ACC112 (cell line): ENCODE data around the gene SLC25A21.
"Not testable (repeated sequence)": the region's sequence is repeated elsewhere in the genome, so short reads cannot be mapped to it uniquely, and the experiment has no call there.

Experiments
- H2AFZ ChIP-seq: fragments of 200-600 bp; sonication (generic); one replicate; pipeline ENCODE4 v1.6.0; 2017; ENCODE audit warnings: antibody characterized with exemption, low read length; ENCODE audit not compliant: unreplicated experiment
- H3K27ac ChIP-seq: fragments of 200-600 bp; sonication (generic); 2 replicates; pipeline ENCODE4 v1.5.1; 2014; ENCODE audit warnings: low read depth, mild to moderate bottlenecking, antibody characterized with exemption, low read length, moderate library complexity
- H3K27me3 ChIP-seq: fragments of 200-600 bp; sonication (generic); 2 replicates; pipeline ENCODE4 v1.6.1; 2014; ENCODE audit warnings: mild to moderate bottlenecking, antibody characterized with exemption, low read length, moderate library complexity, mixed read lengths; ENCODE audit not compliant: insufficient read depth
- H3K36me3 ChIP-seq: fragments of 200-600 bp; sonication (generic); 2 replicates; pipeline ENCODE4 v1.6.1; 2016; ENCODE audit warnings: mild to moderate bottlenecking, antibody characterized with exemption, low read length, moderate library complexity, mixed read lengths; ENCODE audit not compliant: insufficient read depth
- H3K4me1 ChIP-seq: fragments of 200-600 bp; sonication (generic); one replicate; pipeline ENCODE4 v1.6.1; 2016; ENCODE audit warnings: low read length, mixed read lengths; ENCODE audit not compliant: insufficient read depth, unreplicated experiment, control insufficient read depth
- H3K4me3 ChIP-seq: fragments of 200-600 bp; sonication (generic); 2 replicates; pipeline ENCODE4 v1.5.1; 2014; ENCODE audit warnings: mild to moderate bottlenecking, low read depth, low read length
- H3K79me2 ChIP-seq: fragments of 200-600 bp; sonication (generic); one replicate; pipeline ENCODE4 v1.6.0; 2016; ENCODE audit warnings: low read length; ENCODE audit not compliant: control insufficient read depth, unreplicated experiment, insufficient read depth

The SLC25A21 gene

DNA sequence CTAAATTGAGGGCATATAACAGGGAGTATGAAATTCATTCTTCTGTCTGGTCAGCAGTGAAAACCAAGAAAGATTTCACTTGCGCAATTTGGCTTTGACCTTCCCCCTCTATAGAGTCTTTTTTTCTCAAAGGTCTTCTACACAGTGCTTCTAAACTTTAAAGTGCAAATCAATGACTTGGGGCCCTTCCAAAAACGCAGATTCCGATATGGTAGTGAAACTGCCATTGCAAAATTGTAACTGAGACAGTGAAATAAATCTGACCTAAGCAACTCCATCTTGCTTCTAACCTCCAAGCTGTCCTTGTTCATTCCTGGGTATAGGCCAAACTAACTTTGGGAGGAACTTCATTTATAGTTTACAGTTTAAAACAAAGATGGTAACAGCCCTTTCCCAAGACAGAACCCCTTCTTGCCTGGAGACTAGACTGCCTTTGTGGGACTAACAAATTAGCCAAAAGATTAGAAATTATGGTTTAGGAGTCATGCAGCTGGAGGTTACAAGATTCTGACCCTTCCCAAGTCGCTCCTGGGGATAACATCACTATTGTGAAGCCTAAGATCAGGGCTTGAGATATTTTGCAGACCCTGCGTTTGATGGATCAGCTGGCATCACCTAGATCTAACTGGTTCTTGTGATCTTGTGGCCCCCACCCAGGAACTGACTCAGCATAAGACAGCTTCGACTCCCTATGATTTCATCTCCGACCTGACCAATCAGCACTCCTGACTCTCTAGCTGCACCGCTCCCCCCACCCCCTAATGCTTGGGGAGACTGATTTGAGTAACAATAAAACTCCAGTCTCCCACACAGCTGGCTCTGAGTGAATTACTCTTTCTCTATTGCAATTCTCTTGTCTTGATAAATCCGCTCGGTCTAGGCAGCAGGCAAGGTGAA lies 5.0 kb downstream of the SLC25A21 start:
- H3K27me3 ChIP-seq, result no peaks in the 10 kb centered on the region
- no peak overlapping the region for H2AFZ ChIP-seq
- no peak overlapping the region for H3K27ac ChIP-seq
- H3K4me1 ChIP-seq, result no peaks in the 10 kb centered on the region
- H3K36me3 ChIP-seq, result no peaks in the 10 kb centered on the region
- H3K79me2 ChIP-seq, result no peaks in the 10 kb centered on the region
- no peak overlapping the region for H3K4me3 ChIP-seq

DNA sequence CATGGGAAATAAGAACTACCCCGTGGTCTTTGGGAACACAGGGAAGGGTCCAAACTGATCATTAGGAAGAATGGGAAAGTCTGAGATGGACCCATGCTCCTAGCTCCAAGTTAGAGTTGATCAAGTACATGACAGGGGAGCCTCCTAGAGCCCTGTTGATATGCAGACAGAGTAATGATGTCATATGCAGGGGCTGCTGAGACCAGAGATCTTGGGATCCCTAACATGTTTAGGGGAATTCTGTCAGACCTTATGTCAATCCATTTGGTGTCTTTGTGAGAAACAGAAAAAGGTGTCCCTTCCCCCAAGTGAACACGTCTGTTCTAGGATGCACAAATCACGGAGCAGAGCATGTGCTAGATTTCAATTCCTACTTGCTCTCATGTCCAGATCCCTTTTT lies 6.6 kb downstream of the SLC25A21 start:
- Histone ChIP-seq H3K4me3 (no peak overlapping the region), H3K27ac (no peak overlapping the region), H3K36me3 (no peaks in the 10 kb centered on the region), H3K79me2 (no peaks in the 10 kb centered on the region), H3K4me1 (no peaks in the 10 kb centered on the region), H3K27me3 (no peaks in the 10 kb centered on the region), H2AFZ (no peak overlapping the region)

DNA sequence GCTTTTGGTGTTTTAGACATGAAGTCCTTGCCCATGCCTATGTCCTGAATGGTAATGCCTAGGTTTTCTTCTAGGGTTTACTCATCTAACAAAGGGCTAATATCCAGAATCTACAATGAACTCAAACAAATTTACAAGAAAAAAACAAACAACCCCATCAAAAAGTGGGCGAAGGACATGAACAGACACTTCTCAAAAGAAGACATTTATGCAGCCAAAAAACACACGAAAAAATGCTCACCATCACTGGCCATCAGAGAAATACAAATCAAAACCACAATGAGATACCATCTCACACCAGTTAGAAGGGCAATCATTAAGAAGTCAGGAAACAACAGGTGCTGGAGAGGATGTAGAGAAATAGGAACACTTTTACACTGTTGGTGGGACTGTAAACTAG lies 10.1 kb downstream of the SLC25A21 start:
- H3K79me2 ChIP-seq, H3K27ac ChIP-seq, H3K4me1 ChIP-seq, H2AFZ ChIP-seq, H3K4me3 ChIP-seq, H3K36me3 ChIP-seq: not testable (repeated sequence)
- H3K27me3 ChIP-seq, result peaks cover 21% of the 10 kb centered on the region

DNA sequence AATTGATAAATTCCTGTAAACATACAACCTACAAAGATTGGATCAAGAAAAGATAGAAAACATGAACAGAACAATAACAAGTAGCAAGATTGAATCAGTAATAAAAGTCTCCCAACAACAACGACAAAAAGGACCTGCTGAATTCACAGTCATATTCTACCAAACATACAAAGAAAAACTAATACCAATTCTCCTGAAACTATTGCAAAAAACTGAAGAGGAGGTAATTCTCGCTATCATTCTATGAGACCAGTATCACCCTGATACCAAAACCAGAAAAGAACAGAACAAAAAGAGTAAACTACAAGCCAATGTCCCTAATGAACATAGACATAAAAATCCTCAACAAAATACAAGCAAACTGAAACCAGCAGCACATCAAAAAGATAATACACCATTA lies 14.4 kb downstream of the SLC25A21 start:
- no peak overlapping the region for H3K4me3 ChIP-seq
- H3K4me1 ChIP-seq, result no peaks in the 10 kb centered on the region
- no peaks in the 10 kb centered on the region for H3K79me2 ChIP-seq
- no peak overlapping the region for H3K27ac ChIP-seq
- peaks cover 27% of the 10 kb centered on the region for H3K27me3 ChIP-seq
- no peak overlapping the region for H2AFZ ChIP-seq
- no peaks in the 10 kb centered on the region for H3K36me3 ChIP-seq

DNA sequence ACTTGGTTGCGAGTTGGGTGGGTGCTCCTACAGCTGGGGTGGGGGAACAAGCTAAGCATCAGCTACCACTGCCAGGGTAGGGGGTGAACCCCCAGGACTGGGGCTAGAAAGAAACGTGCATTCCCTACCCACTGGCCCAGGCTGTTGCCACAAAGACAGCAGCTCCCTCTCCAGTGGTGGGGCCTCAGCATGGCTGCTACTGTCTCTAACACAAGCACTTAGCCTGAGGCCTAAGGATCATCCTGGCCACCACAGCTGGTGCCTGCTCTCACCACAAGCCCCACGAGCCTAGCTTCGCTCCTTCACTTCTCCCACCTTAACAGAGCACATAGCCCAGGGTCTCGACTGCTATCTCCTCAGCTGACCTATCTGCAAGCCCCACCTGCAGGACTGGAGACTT lies 18.9 kb downstream of the SLC25A21 start:
- Histone ChIP-seq H3K27me3 (peaks cover 18% of the 10 kb centered on the region), H3K36me3 (no peaks in the 10 kb centered on the region), H3K79me2 (no peaks in the 10 kb centered on the region), H3K4me3 (no peak overlapping the region), H3K4me1 (no peaks in the 10 kb centered on the region), H2AFZ (no peak overlapping the region), H3K27ac (no peak overlapping the region)

DNA sequence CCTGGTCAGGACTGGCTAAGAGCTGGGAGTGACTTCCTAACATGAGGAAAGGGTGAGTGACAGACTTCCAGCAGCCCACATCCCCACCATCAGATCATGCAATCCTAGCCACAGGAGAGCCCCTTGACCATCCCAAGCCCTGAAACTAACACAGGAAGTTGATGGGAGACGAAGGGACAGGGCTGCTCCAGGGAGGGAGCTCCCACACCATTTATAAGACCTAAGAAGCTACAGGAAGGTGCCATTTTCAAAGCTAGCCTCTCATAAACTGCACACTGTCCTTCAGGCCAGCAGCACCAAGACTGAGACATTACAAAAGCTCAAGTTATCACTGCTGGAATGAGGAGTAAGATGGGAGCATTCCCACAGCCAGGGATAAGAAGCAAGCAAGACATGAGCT lies 19.4 kb downstream of the SLC25A21 start:
- Histone ChIP-seq H3K36me3 (no peaks in the 10 kb centered on the region), H3K27me3 (peaks cover 13% of the 10 kb centered on the region; the same call in 1 of the 2 replicates), H3K79me2 (no peaks in the 10 kb centered on the region), H3K4me1 (no peaks in the 10 kb centered on the region), H3K4me3 (no peak overlapping the region), H3K27ac (no peak overlapping the region), H2AFZ (no peak overlapping the region)

DNA sequence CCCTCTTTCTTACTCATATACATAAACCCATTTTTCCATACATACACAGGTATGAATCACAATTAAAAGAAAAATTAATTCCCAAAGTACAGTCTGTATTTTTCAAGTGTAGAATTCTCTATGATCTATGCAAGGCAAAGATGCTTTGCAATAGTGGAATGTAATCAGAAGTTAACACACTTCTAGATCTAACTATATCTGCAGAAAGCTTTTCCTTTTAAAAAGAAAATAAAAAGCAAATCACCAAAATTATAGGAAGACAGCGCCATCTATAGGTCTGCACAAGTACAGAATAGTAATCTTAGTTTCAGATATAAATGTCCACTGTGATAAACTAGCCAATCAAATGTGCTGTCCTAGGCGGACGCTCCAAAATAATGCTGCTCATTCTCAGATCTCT lies 22.0 kb downstream of the SLC25A21 start:
- Histone ChIP-seq H3K4me3 (0 out of 2 replicates have a peak overlapping the region, but pooled peaks have one; percentile 11), H3K4me1 (no peaks in the 10 kb centered on the region), H3K27ac (no peak overlapping the region), H2AFZ (peak overlapping the region; percentile 67), H3K27me3 (no peaks in the 10 kb centered on the region), H3K79me2 (no peaks in the 10 kb centered on the region), H3K36me3 (no peaks in the 10 kb centered on the region)

DNA sequence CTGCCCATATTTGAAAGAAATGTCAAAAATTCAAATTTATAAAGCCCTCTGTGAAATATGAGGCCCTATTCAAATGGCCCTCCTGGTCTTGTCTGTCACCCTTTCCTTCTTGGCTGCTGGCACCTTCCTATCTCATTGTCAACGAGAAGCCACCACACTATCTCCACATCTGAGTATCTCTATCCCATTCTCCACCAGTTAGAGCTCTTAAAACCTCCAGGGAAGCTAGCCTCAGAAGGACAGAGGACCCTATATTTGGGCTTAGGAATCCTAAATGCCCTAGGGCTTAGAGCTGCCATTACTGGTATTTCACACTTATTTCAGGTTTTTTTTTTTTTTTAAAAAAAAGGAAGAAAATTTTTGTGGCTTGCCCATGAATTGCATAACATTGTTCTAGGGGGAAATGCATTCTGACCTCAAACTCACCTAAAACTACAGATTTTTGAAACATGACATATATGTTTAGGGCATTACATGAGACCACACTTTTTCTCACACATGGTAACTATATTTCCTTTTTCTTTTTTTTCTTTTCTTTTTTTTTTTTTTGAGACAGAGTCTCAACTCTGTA lies 25.0 kb downstream of the SLC25A21 start:
- Histone ChIP-seq H3K4me1 (peaks cover 3% of the 10 kb centered on the region), H3K4me3 (no peak overlapping the region), H3K36me3 (no peaks in the 10 kb centered on the region), H3K79me2 (no peaks in the 10 kb centered on the region), H3K27ac (no peak overlapping the region), H2AFZ (no peak overlapping the region), H3K27me3 (no peaks in the 10 kb centered on the region)

DNA sequence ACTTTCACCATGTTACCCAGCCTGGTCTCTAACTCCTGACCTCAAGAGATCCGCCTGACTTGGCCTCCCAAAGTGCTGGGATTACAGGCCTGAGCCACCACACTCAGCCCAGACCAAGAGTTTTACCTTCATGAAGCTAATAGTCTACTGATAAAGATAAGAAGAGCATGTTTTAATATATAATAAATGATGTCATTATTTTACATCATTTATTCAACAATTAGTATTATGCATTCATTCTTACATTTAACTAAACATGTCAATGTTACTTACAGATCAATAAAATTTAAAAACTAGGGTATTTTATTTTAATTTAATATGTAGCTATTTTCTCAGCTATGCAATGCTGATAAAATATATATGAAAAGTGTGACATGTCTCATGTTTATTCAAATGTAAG lies 26.0 kb downstream of the SLC25A21 start:
- H3K79me2 ChIP-seq, H3K27me3 ChIP-seq, H3K36me3 ChIP-seq, H2AFZ ChIP-seq, H3K4me3 ChIP-seq, H3K27ac ChIP-seq, H3K4me1 ChIP-seq: not testable (repeated sequence)

DNA sequence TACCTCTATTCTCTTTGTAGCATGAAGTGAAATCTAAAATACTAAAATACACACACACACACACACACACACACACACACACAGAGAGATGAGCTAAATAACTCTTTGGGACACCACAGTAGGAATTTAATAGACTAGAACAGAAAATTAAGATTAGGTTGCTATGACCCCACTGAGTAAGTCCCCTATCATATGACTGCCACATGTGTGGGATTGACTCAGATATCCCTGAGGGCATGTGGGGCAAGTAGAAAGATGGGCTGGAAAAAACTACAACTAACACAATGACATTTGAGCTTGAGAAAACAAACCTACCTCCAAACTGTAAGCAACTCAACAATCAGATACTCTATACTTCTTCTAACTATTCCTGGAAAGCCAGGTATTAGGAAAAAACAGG lies 27.0 kb downstream of the SLC25A21 start:
- Histone ChIP-seq H3K27ac (no peak overlapping the region), H2AFZ (no peak overlapping the region), H3K27me3 (no peaks in the 10 kb centered on the region), H3K4me3 (no peak overlapping the region), H3K36me3 (no peaks in the 10 kb centered on the region), H3K79me2 (no peaks in the 10 kb centered on the region), H3K4me1 (peaks cover 3% of the 10 kb centered on the region)
